Thyroid gland (tissue), 4 donors: ENCODE measurements around the gene TMEM38A.

Source experiments
- CTCF ChIP-seq, 6 experiments: fragments of 200-600 bp in 3 of 6; fragments of 450-650 bp in 3 of 6; sonication (generic) in 3 of 6; IDR thresholded peaks; one replicate each; pipeline ENCODE4 v1.5.1; 2016 to 2019; ENCODE audit warnings: antibody characterized with exemption in 6 of 6, mild to moderate bottlenecking in 2 of 6, inconsistent platforms in 1 of 6, moderate library complexity in 1 of 6
- POLR2A ChIP-seq, 2 donors: fragments of 450-650 bp; IDR thresholded peaks; one replicate each; pipeline ENCODE4 v1.6.1; 2017; ENCODE audit warnings: antibody characterized with exemption in 2 of 2, mild to moderate bottlenecking in 2 of 2, moderate library complexity in 1 of 2

DNA sequence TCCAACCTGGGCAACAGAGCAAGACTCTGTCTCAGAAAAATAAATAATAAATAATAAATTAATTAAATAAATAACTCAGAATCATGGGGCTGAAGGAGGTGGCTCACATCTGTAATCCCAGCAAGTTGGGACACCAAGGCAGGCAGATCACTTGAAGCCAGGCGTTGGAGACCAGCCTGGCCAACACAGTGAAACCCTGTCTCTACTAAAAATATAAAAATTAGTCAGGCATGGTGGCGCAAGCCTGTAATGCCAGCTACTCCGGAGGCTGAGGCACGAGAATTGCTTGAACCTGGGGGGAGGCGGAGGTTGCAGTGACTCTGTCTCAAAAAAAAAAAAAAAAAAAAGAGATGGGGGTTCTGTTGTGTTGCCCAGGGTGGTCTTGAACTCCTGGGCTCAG is 7.2 kb downstream of the TMEM38A start:
- TF ChIP-seq CTCF (IDR thresholded peaks at IDR 0.05): no peak
- TF ChIP-seq POLR2A (IDR thresholded peaks at IDR 0.05): no peak
